ENCODE results near the gene C1orf159. TPM values are rescaled to one million over a fixed set of nuclear protein-coding genes. Genes with fewer than 3 reads are reported as not detected.

C1orf159 gene
- total RNA-seq, 1 donor from 2014 or later = 9.7 TPM

DNA sequence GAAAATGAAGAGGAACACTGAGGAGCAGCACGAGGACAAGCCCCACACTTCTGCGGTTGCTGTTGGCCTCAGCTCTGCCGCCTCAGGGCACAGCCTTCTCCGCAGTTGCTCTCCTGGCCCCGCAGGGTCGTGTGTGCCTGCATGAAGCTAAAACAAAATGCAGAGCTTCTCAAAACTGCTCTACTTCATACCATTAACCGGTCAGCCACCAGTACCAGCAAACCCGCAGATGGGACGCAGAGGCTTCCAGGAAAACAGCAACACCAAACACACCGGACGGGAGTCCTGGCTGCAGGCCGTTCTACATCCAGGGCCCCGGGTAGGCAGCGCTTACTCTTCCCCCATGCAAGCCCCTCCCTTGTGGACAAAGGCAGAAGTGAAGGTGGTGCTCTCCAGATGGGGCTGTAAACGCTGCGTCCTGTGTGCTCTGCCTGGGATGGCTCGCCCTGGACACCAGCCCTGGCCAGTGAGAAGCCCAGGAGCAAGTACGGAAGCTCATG, 7.1 kb upstream of the C1orf159 start:
- Histone ChIP-seq H3K27ac (no peak overlapping the region), H3K36me3 (no peaks in the 10 kb centered on the region), H3K4me3 (no peak overlapping the region), H3K27me3 (peaks cover 5% of the 10 kb centered on the region), H3K4me1 (peaks cover 5% of the 10 kb centered on the region), H3K9me3 (no peaks in the 10 kb centered on the region)
- DNase-seq = no peak
- TF ChIP-seq CTCF (IDR thresholded peaks at IDR 0.05) = no peak
- intact Hi-C loops (cut with DNase I) = loop anchor here (10.0 kb wide), 1 partner anchor 162 kb away; the partner anchor contains the start of gene SCNN1D
- no peak for ATAC-seq

DNA sequence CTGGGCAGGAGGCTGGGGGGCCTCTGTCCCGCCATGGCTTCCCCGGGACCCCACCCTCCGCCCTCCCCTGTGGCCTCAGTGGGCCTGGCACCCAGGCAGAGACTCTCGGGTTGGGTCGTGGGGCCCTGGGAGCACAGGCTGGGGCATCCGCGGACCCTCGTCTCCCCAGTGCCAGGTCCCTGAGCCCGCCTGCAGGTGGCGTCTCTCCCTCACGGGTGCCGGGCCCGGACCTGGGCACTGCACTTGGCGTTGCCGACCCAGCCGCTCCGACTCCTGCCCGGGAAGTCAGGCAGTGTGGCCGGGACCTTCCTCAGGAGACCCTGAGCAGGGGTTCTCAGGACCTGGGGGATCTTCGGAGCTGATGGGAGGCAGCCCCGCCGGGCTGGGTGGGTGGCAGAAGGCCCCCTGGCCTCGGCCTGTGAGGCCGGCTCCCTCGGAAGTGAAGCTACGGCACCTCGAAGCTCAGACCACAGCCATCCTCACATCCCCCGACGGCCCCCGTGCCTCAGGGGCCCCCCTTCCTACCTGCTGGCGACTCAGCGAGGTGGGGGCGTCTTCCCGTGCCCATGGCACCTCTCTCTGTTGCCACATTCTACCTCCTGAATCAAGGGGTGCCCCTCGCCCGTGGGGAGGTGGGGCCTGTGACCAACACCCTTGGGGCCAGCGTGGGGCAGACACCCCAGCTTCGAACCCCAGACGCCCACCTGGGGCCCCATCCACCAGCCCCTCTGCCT, 6.4 kb upstream of the C1orf159 start:
- peaks cover 13% of the 10 kb centered on the region for H3K27me3 ChIP-seq
- intact Hi-C loops (cut with DNase I) = loop anchor here (10.0 kb wide), 1 partner anchor 163 kb away; the partner anchor contains the start of gene SCNN1D
- H3K4me1 ChIP-seq = peaks cover 5% of the 10 kb centered on the region
- H3K27ac ChIP-seq = no peak overlapping the region
- peak; percentile 87 for TF ChIP-seq CTCF (IDR thresholded peaks at IDR 0.05)
- no peaks in the 10 kb centered on the region for H3K36me3 ChIP-seq
- peak overlapping the region; percentile 31 for H3K4me3 ChIP-seq
- H3K9me3 ChIP-seq = no peaks in the 10 kb centered on the region
- DNase-seq (peak; percentile 93), ATAC-seq (peak; percentile 90)

GRCh38 chr1:1121611-1122077, 5.8 kb upstream of the C1orf159 start:
- no peak for DNase-seq
- intact Hi-C loops (cut with DNase I) = loop anchor here (10.0 kb wide), 1 partner anchor 163 kb away; the partner anchor contains the start of gene SCNN1D

GRCh38 chr1:1120866-1121591, 5.1 kb upstream of the C1orf159 start:
- Histone ChIP-seq H3K36me3 (no peaks in the 10 kb centered on the region), H3K27me3 (peaks cover 14% of the 10 kb centered on the region), H3K4me1 (peaks cover 5% of the 10 kb centered on the region), H3K4me3 (no peak overlapping the region), H3K27ac (no peak overlapping the region), H3K9me3 (no peaks in the 10 kb centered on the region)
- ATAC-seq = no peak
- TF ChIP-seq CTCF (IDR thresholded peaks at IDR 0.05) = no peak
- DNase-seq = no peak
- intact Hi-C loops (cut with DNase I) = loop anchor here (10.0 kb wide), 1 partner anchor 164 kb away; the partner anchor contains the start of gene SCNN1D

More at GRCh38 chr1:1121611-1122077, 5.8 kb upstream of the C1orf159 start:
- Histone ChIP-seq H3K27me3 (peaks cover 14% of the 10 kb centered on the region), H3K4me1 (peaks cover 5% of the 10 kb centered on the region), H3K27ac (no peak overlapping the region), H3K9me3 (no peaks in the 10 kb centered on the region), H3K4me3 (no peak overlapping the region), H3K36me3 (no peaks in the 10 kb centered on the region)
- peak; percentile 0 for ATAC-seq
- TF ChIP-seq CTCF (IDR thresholded peaks at IDR 0.05) = no peak

- no peak for ATAC-seq
- intact Hi-C loops (cut with DNase I) = loop anchor here (10.0 kb wide), 1 partner anchor 165 kb away; the partner anchor contains the start of gene SCNN1D
- H3K9me3 ChIP-seq = no peaks in the 10 kb centered on the region
- H3K4me1 ChIP-seq = peaks cover 6% of the 10 kb centered on the region
- no peak overlapping the region for H3K27ac ChIP-seq
- no peak for TF ChIP-seq CTCF (IDR thresholded peaks at IDR 0.05)
- no peak overlapping the region for H3K4me3 ChIP-seq
- no peaks in the 10 kb centered on the region for H3K36me3 ChIP-seq
- peak; percentile 60 for DNase-seq
- peaks cover 14% of the 10 kb centered on the region for H3K27me3 ChIP-seq
These were observed 4.2 kb upstream of the C1orf159 start for GRCh38 chr1:1120096-1120495.

Measured in upper lobe of right lung (tissue), 1 donor.